Stomach (tissue), 4 donors: ENCODE data around the gene PDK2.

Source experiments
- CTCF ChIP-seq, 7 experiments: fragments of 450-650 bp in 4 of 7; fragments of 200-600 bp in 3 of 7; sonication (generic) in 3 of 7; IDR thresholded peaks; one replicate each; pipeline ENCODE4 v1.5.1; 2016 to 2019; ENCODE audit warnings: antibody characterized with exemption in 7 of 7, control low read depth in 2 of 7, mild to moderate bottlenecking in 1 of 7
- POLR2AphosphoS5 ChIP-seq, 3 donors: sonication (generic); formaldehyde crosslinking; IDR thresholded peaks; one replicate each; pipeline ENCODE4 v1.6.1; 2016; ENCODE audit warnings: antibody characterized with exemption in 3 of 3

DNA sequence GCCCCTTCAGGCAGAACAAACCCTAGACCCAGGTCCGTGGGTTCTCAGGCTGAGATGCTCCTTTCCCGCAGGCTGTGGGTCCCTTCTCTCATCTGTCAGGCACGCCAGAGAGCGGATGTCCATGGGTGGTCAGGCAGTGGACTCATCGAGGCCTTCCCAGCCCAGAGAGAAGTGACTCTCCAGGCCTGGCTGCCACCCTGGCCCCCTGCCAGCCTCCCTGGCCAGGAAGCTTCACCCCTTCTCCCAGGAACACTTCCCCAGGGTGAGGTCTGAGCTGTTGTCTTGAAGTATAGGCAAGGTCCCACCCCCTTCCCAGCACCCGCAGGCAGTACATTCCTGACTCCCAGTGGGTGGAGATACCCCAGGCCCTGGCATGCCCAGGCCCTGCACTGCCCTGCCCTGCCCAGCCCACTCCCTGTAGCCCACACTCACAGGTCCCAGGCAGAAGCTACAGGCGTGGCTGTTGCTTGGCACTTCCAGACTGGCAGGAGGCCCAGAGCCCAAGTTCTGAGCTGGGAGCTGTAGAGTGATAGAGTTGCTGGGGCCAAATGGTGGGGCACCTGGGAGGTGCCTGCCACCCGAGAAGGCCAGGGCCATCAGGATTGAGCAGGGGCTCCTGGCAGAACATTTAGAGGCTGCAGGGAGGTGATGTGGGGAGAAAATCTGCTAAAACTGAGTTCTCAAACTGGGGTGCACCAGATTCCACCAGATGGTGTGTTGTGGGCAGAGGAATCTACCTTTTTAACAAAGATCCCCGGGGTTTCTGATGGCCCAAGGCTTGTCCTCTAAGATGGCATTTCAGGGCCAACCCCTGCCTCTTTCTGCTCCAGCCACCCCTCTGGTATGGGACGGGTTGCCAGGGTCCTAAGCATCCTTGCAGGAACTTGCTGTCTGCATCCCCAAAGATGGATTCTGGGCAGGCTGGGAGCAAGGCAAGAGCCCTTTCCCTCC, 32.6 kb upstream of the PDK2 start:
- no peak for TF ChIP-seq CTCF (IDR thresholded peaks at IDR 0.05)
- peak in 2 of 3 donors; percentile 51 to 76 for TF ChIP-seq POLR2AphosphoS5 (IDR thresholded peaks at IDR 0.05)
